Activated CD8-positive, alpha-beta memory T cell treated with anti-CD3 and anti-CD28 coated beads, Interleukin-2, amount 50 U/mL, for 4 hours (primary cell): ENCODE measurements around the gene LRRD1.
"Not testable (repeated sequence)": the region's sequence is repeated elsewhere in the genome, so short reads cannot be mapped to it uniquely, and the experiment has no call there.

Source experiments
- DNase-seq: peaks from one replicate; pipeline ENCODE4 v3.0.0-alpha.2; 2020

LRRD1 gene

GRCh38 chr7:92137557-92137956 lies 41.4 kb downstream of the LRRD1 start:
- no peak for DNase-seq

- no peak for DNase-seq
These were observed 43.7 kb downstream of the LRRD1 start for GRCh38 chr7:92135052-92135889.

GRCh38 chr7:92134271-92135051 lies 44.5 kb downstream of the LRRD1 start, which contains the start of gene CYP51A1:
TSS of gene CYP51A1 (minus strand) at chr7:92134477. CDS start at chr7:92134364, 113 bp downstream.
- peak; percentile 94 for DNase-seq

- peak; percentile 56 for DNase-seq
These were observed 45.1 kb downstream of the LRRD1 start for GRCh38 chr7:92133737-92134270.

- DNase-seq = no peak
These were observed 45.7 kb downstream of the LRRD1 start for GRCh38 chr7:92133133-92133736.

- DNase-seq = no peak
These were observed 47.1 kb downstream of the LRRD1 start for GRCh38 chr7:92131764-92132330.

- no peak for DNase-seq
These were observed 47.8 kb downstream of the LRRD1 start for GRCh38 chr7:92131093-92131492.

GRCh38 chr7:92121681-92122080 lies 57.3 kb downstream of the LRRD1 start:
- no peak for DNase-seq

GRCh38 chr7:92119213-92119759 lies 59.7 kb downstream of the LRRD1 start:
- DNase-seq = no peak

- DNase-seq = no peak
These were observed 62.0 kb downstream of the LRRD1 start for GRCh38 chr7:92116949-92117348.

- no peak for DNase-seq
These were observed 63.1 kb downstream of the LRRD1 start for GRCh38 chr7:92115821-92116220.

- no peak for DNase-seq
These were observed 68.1 kb downstream of the LRRD1 start for GRCh38 chr7:92110857-92111256.

GRCh38 chr7:92108821-92109220 lies 70.1 kb downstream of the LRRD1 start:
- DNase-seq = no peak

GRCh38 chr7:92102862-92103261 lies 76.1 kb downstream of the LRRD1 start:
- not testable (repeated sequence) for DNase-seq

GRCh38 chr7:92100534-92100933 lies 78.4 kb downstream of the LRRD1 start:
- DNase-seq = no peak

- no peak for DNase-seq
These were observed 83.6 kb downstream of the LRRD1 start for GRCh38 chr7:92095380-92095779.
